BJ (cell line): ENCODE data around the gene RASGRP4. TPM values are rescaled to one million over a fixed set of nuclear protein-coding genes. Genes with fewer than 3 reads are reported as not detected.

Experiments used
- CTCF ChIA-PET: fragments of 350-600 bp; formaldehyde crosslinking; extraction: SDS; loops from one replicate; lab custom pipeline; 2021; ENCODE audit warnings: antibody characterized with exemption, inconsistent platforms; lab: Yijun Ruan, JAX
- POLR2A ChIA-PET: fragments of 300-600 bp; sonication (Branson Sonifier 250); formaldehyde crosslinking; extraction: SDS; loops from one replicate; lab custom pipeline; 2021; ENCODE audit warnings: antibody characterized with exemption; lab: Charles Lee
- DNase-seq: peaks from one replicate; pipeline ENCODE4 v3.0.0-alpha.2; 2011; ENCODE audit warnings: low read depth
- H3K27me3 ChIP-seq: 2 replicates; pipeline ENCODE4 v1.6.0; 2011; ENCODE audit warnings: low read length; ENCODE audit not compliant: control insufficient read depth, insufficient read depth
- H3K36me3 ChIP-seq: 2 replicates; pipeline ENCODE4 v1.5.1; 2011; ENCODE audit warnings: low read length; ENCODE audit not compliant: control insufficient read depth, insufficient read depth
- H3K4me3 ChIP-seq: 2 replicates; pipeline ENCODE4 v1.5.1; 2011; ENCODE audit warnings: low read depth, mild to moderate bottlenecking, control low read depth, low read length
- polyA plus RNA-seq: library from polyadenylated mRNA; depleted of rRNA; stranded (reverse); fragments of >200 nt; gene quantifications from 2 replicates; pipeline ENCODE4 v1.2.3, GENCODE V29; 2011
- TF ChIP-seq, protein P1 (sequence below): IDR thresholded peaks from 2 replicates; pipeline ENCODE4 v1.5.1; 2011; ENCODE audit warnings: low read depth, mild to moderate bottlenecking, control low read depth, inconsistent platforms, low read length, moderate library complexity; ENCODE audit not compliant: insufficient read depth

RASGRP4 gene
- polyA plus RNA-seq, 1 experiment = not detected

DNA sequence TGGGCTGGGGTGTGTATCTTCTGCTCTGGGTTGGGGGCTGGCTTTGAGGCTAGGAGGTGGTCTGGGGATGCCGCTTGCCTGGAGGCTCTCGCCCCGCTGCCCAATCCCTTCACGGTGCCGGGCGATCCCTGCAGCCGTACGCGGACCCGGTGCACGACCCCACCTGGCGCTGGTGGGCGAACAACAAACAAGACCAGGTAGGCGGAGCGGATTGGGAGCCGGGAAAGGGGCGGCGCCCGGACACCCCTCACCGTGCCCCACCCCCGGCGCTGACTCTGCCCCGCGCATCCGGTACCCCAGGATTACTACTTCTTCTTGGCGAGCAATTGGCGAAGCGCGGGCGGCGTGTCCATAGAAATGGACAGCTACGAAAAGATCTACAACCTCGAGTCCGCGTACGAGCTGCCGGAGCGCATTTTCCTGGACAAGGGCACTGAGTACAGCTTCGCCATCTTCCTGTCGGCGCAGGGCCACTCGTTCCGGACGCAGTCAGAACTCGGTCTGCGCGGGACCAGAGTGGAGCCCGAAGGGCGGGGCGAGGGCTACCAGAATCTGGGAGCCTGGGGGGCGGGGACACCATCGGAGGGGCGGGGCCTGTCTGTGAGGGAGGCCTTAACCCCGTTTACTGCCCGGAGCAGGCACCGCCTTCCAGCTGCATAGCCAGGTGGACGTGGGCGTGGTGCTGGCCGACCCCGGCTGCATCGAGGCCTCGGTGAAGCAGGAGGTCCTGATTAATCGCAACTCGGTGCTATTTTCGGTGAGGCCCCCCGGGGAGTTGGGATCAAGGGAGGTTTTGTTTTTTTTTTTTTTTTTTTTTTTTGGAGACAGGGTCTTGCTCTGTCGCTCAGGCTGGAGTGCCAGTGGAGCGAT, 63.7 kb downstream of the RASGRP4 start:
- Histone ChIP-seq H3K36me3 (no peaks in the 10 kb centered on the region), H3K4me3 (peak overlapping the region; percentile 54), H3K27me3 (peaks cover 12% of the 10 kb centered on the region)
- TF ChIP-seq, protein P1, sequence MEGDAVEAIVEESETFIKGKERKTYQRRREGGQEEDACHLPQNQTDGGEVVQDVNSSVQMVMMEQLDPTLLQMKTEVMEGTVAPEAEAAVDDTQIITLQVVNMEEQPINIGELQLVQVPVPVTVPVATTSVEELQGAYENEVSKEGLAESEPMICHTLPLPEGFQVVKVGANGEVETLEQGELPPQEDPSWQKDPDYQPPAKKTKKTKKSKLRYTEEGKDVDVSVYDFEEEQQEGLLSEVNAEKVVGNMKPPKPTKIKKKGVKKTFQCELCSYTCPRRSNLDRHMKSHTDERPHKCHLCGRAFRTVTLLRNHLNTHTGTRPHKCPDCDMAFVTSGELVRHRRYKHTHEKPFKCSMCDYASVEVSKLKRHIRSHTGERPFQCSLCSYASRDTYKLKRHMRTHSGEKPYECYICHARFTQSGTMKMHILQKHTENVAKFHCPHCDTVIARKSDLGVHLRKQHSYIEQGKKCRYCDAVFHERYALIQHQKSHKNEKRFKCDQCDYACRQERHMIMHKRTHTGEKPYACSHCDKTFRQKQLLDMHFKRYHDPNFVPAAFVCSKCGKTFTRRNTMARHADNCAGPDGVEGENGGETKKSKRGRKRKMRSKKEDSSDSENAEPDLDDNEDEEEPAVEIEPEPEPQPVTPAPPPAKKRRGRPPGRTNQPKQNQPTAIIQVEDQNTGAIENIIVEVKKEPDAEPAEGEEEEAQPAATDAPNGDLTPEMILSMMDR = no peak
- POLR2A ChIA-PET = interaction anchor here (0.9 kb wide), 1 partner anchor 12 kb away, joined by 3 read pairs; the partner anchor contains the start of gene PSMD8
- no peak for DNase-seq
- CTCF ChIA-PET = no interaction called here

DNA sequence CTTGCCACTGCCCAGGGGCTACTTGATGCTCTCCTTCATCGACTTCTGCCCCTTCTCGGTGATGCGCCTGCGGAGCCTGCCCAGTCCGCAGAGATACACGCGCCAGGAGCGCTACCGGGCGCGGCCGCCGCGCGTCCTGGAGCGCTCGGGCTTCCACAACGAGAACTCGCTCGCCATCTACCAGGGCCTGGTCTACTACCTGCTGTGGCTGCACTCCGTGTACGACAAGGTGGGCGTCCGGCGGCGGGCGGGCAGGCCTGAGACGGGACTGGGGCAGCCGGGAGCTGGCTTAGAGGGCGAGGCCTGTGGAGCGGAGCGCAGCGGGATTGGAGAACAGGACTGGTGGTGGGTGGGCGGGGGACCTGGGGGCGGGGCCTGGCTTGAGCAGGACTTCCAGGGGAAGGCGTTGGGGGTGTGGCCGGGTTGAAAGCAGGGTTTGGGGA, 64.4 kb downstream of the RASGRP4 start:
- CTCF ChIA-PET = interaction anchor here (0.8 kb wide), 1 partner anchor 42 kb away, joined by 4 read pairs; the partner anchor contains the start of gene FAM98C
- peak overlapping the region; percentile 54 for H3K4me3 ChIP-seq
- no peak for DNase-seq
- no peaks in the 10 kb centered on the region for H3K36me3 ChIP-seq
- TF ChIP-seq, protein P1 = peak; percentile 35; the same call in 1 of the 2 replicates
- POLR2A ChIA-PET = interaction anchor here (0.9 kb wide), 1 partner anchor 13 kb away, joined by 3 read pairs; the partner anchor contains the start of gene PSMD8
- peaks cover 15% of the 10 kb centered on the region for H3K27me3 ChIP-seq

DNA sequence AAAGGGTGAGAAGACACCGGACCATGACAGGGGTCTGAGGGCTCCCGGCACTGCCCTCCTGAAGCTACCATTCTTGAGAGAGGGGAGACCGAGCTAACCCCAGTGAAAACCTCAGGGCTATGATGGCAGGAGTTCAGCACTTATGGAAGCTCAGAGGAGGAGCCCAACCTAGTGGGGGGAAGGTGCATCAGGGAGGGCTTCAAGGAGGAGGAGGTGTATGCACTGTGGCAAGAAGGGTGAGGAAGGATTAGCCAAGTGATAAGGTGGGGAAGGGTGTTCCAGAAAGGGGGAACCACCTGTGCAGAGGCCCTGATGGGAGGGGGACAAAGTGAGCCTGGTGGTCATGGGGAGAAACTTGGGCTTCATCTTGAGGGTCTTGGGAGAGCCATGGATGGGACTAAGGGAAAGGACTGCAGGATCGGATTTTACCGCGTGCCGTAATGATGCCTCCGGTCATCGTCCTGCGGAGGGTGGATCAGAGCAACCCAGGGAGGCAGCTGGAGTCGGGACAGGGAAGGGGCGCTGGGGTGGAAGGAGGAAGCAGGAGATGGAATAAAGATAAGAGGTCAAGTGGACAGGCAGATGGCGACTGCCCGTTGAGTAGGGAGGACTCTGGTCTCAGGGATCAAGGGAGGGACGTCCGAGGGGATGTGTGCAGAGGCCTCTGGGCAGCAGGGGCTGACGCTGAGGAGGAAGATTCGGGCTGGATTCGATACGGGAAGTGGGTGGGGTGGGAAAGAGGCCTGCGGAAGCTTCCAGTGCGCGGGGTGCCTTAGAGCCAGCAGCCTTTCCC, 65.0 kb downstream of the RASGRP4 start:
- DNase-seq = no peak
- TF ChIP-seq, protein P1 = no peak
- Histone ChIP-seq H3K36me3 (no peaks in the 10 kb centered on the region), H3K27me3 (peaks cover 15% of the 10 kb centered on the region), H3K4me3 (peak overlapping the region; percentile 54)
- POLR2A ChIA-PET = no interaction called here
- CTCF ChIA-PET = interaction anchor here (0.8 to 1.3 kb wide), 2 partner anchors 8 to 42 kb away, joined by 4 read pairs; partner anchors contain the start of gene FAM98C

- TF ChIP-seq, protein P1 = no peak
- Histone ChIP-seq H3K4me3 (no peak overlapping the region), H3K36me3 (no peaks in the 10 kb centered on the region), H3K27me3 (peaks cover 15% of the 10 kb centered on the region)
- DNase-seq = no peak
- POLR2A ChIA-PET = no interaction called here
- CTCF ChIA-PET = interaction anchor here (1.3 kb wide), 1 partner anchor 9 kb away, joined by 4 read pairs; no protein-coding TSS in a partner anchor
These were observed 65.7 kb downstream of the RASGRP4 start for GRCh38 chr19:38360351-38360750.
